ENCODE measurements around the gene SLC26A9. TPM values are rescaled to one million over a fixed set of nuclear protein-coding genes. Genes with fewer than 3 reads are reported as not detected.

The SLC26A9 gene
- polyA plus RNA-seq, 4 donors = 0.20 to 0.29 (median 0.26) TPM; not detected in 1

GRCh38 chr1:205950280-205950679 lies 7.0 kb upstream of the SLC26A9 start:
- no peak for DNase-seq (ENCODE audit: low read depth in 4 of 4, low spot score in 3 of 4)

GRCh38 chr1:205949753-205950152 lies 6.5 kb upstream of the SLC26A9 start:
- DNase-seq (ENCODE audit: low read depth in 4 of 4, low spot score in 3 of 4) = no peak

- DNase-seq (ENCODE audit: low read depth in 4 of 4, low spot score in 3 of 4) = no peak
These were observed 5.6 kb upstream of the SLC26A9 start for GRCh38 chr1:205948886-205949285.

- no peak for DNase-seq (ENCODE audit: low read depth in 4 of 4, low spot score in 3 of 4)
These were observed 4.8 kb upstream of the SLC26A9 start for GRCh38 chr1:205948039-205948438.

- no peak for DNase-seq (ENCODE audit: low read depth in 4 of 4, low spot score in 3 of 4)
These were observed 3.8 kb upstream of the SLC26A9 start for GRCh38 chr1:205947024-205947423.

GRCh38 chr1:205945069-205945468 lies 1.8 kb upstream of the SLC26A9 start:
- DNase-seq (ENCODE audit: low read depth in 4 of 4, low spot score in 3 of 4) = no peak

- DNase-seq (ENCODE audit: low read depth in 4 of 4, low spot score in 3 of 4) = no peak
These were observed 1.3 kb upstream of the SLC26A9 start for GRCh38 chr1:205944525-205944924.

- DNase-seq (ENCODE audit: low read depth in 4 of 4, low spot score in 3 of 4) = no peak
These were observed 561 bp downstream of the SLC26A9 start for GRCh38 chr1:205942631-205943159.

GRCh38 chr1:205940710-205941109 lies 2.5 kb downstream of the SLC26A9 start:
- no peak for DNase-seq (ENCODE audit: low read depth in 4 of 4, low spot score in 3 of 4)

GRCh38 chr1:205939690-205940330 lies 3.4 kb downstream of the SLC26A9 start:
- no peak for DNase-seq (ENCODE audit: low read depth in 4 of 4, low spot score in 3 of 4)

- DNase-seq (ENCODE audit: low read depth in 4 of 4, low spot score in 3 of 4) = no peak
These were observed 4.6 kb downstream of the SLC26A9 start for GRCh38 chr1:205938682-205939081.

- no peak for DNase-seq (ENCODE audit: low read depth in 4 of 4, low spot score in 3 of 4)
These were observed 6.2 kb downstream of the SLC26A9 start for GRCh38 chr1:205936846-205937586.

GRCh38 chr1:205936311-205936710 lies 6.9 kb downstream of the SLC26A9 start:
- DNase-seq (ENCODE audit: low read depth in 4 of 4, low spot score in 3 of 4) = no peak

GRCh38 chr1:205935869-205936268 lies 7.4 kb downstream of the SLC26A9 start:
- DNase-seq (ENCODE audit: low read depth in 4 of 4, low spot score in 3 of 4) = no peak

GRCh38 chr1:205934788-205935187 lies 8.5 kb downstream of the SLC26A9 start:
- DNase-seq (ENCODE audit: low read depth in 4 of 4, low spot score in 3 of 4) = no peak

GRCh38 chr1:205933671-205934618 lies 9.3 kb downstream of the SLC26A9 start:
- DNase-seq (ENCODE audit: low read depth in 4 of 4, low spot score in 3 of 4) = no peak

- no peak for DNase-seq (ENCODE audit: low read depth in 4 of 4, low spot score in 3 of 4)
These were observed 10.5 kb downstream of the SLC26A9 start for GRCh38 chr1:205932776-205933175.

- no peak for DNase-seq (ENCODE audit: low read depth in 4 of 4, low spot score in 3 of 4)
These were observed 12.4 kb downstream of the SLC26A9 start for GRCh38 chr1:205930799-205931281.

GRCh38 chr1:205930195-205930577 lies 13.1 kb downstream of the SLC26A9 start:
- DNase-seq (ENCODE audit: low read depth in 4 of 4, low spot score in 3 of 4) = no peak

GRCh38 chr1:205929496-205930194 lies 13.6 kb downstream of the SLC26A9 start:
- DNase-seq (ENCODE audit: low read depth in 4 of 4, low spot score in 3 of 4) = no peak

All from left renal pelvis (tissue), 4 donors.